Neutrophil (primary cell): ENCODE data around the gene HPN.
A peak's percentile ranks its signal among the peaks of the same experiment; 100 is the strongest.

Experiments
- H3K27ac ChIP-seq: fragments of 200-600 bp; sonication (generic); 2 replicates; pipeline ENCODE4 v1.5.1; 2016; ENCODE audit warnings: mild to moderate bottlenecking, moderate library complexity
- H3K27me3 ChIP-seq: fragments of 200-600 bp; sonication (generic); 2 replicates; pipeline ENCODE4 v1.6.0; 2016; ENCODE audit warnings: mild to moderate bottlenecking
- H3K36me3 ChIP-seq: fragments of 200-600 bp; sonication (generic); 2 replicates; pipeline ENCODE4 v1.5.1; 2017
- H3K4me1 ChIP-seq, 2 experiments: fragments of 200-600 bp in 1 of 2; sonication (generic) in 1 of 2; 1 replicate in 1 of 2; 2 replicates in 1 of 2; pipeline versions ENCODE4 v1.5.1 to v1.6.1; 2013 to 2016; ENCODE audit warnings: low read depth in 1 of 2, low read length in 1 of 2, mild to moderate bottlenecking in 1 of 2, moderate library complexity in 1 of 2; ENCODE audit not compliant: control insufficient read depth in 1 of 2, insufficient read depth in 1 of 2
- H3K4me3 ChIP-seq, 2 experiments: fragments of 200-600 bp in 1 of 2; sonication (generic) in 1 of 2; 1 replicate in 1 of 2; 2 replicates in 1 of 2; pipeline ENCODE4 v1.5.1; 2013 to 2016; ENCODE audit warnings: low read depth in 1 of 2, low read length in 1 of 2, mild to moderate bottlenecking in 1 of 2, moderate library complexity in 1 of 2
- H3K9me3 ChIP-seq: fragments of 200-600 bp; sonication (generic); 2 replicates; pipeline ENCODE4 v1.5.1; 2016
- CTCF ChIP-seq: fragments of 200-600 bp; sonication (generic); IDR thresholded peaks from 2 replicates; pipeline ENCODE4 v1.5.1; 2016; ENCODE audit warnings: antibody characterized with exemption

Gene HPN

GRCh38 chr19:35114353-35115176 lies 73.0 kb downstream of the HPN start:
- Histone ChIP-seq H3K4me1 (no peaks in the 10 kb centered on the region), H3K27ac (no peak overlapping the region)
- TF ChIP-seq CTCF = peak; percentile 79

DNA sequence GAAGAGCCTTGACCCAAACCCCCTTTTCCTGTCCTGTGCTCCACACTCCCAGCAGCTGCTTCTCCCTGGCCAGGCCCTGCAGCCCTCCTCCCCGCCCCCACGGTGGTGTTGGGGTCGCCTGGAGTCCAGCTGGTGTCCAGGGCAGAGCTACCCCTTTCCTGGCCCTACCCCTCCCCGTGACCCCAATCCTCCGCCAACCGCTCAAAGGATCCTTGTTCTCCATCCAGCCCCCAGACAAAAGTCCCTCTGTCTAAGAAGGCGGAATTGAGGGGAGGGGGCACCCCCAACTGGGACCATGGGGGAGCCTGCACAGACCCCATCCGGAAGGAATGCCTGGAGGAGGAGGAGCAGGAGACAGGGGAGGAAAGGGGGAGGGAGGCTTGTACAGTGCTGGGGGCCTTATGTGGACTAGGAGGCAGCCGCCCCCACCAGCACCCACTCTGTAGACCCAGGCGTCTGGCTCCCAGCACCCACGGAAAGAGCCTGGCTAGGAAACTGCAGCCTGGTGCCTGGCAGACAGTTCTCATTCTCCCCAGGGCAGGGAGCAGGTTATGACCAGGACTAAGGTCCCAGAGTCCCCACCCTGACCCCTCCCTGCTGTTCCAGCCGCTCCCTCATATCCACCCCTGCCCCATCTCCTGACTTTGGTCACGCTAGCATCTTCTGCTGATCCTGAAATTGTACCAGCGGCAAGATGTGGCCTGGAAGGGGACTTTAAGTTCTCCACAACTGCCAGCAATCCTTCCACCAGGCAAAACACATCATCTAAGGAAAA lies 73.8 kb downstream of the HPN start, which contains the start of gene FXYD3:
FXYD3 (plus strand) TSS at position 647 of the 775 bp plus-strand sequence. CDS start 3,554 bp downstream, outside the sequence.
- Histone ChIP-seq H3K27me3 (peaks cover 55% of the 10 kb centered on the region), H3K9me3 (no peaks in the 10 kb centered on the region), H3K4me3 (no peak within 1 kb of the TSS), H3K27ac (no peak within 1 kb of the TSS), H3K36me3 (no peaks in the 10 kb centered on the region), H3K4me1 (no peaks in the 10 kb centered on the region)
- TF ChIP-seq CTCF = no peak

More at GRCh38 chr19:35114353-35115176, 73.0 kb downstream of the HPN start:
- Histone ChIP-seq H3K9me3 (no peaks in the 10 kb centered on the region), H3K36me3 (no peaks in the 10 kb centered on the region), H3K4me3 (no peak overlapping the region), H3K27me3 (peaks cover 57% of the 10 kb centered on the region)
